ENCODE data around the gene LCE2A. TPM values are rescaled to one million over a fixed set of nuclear protein-coding genes. Genes with fewer than 3 reads are reported as not detected.
"Not testable (repeated sequence)": the region's sequence is repeated elsewhere in the genome, so short reads cannot be mapped to it uniquely, and the experiment has no call there.

The LCE2A gene
- total RNA-seq, 3 donors from 2014 or later: not detected

DNA sequence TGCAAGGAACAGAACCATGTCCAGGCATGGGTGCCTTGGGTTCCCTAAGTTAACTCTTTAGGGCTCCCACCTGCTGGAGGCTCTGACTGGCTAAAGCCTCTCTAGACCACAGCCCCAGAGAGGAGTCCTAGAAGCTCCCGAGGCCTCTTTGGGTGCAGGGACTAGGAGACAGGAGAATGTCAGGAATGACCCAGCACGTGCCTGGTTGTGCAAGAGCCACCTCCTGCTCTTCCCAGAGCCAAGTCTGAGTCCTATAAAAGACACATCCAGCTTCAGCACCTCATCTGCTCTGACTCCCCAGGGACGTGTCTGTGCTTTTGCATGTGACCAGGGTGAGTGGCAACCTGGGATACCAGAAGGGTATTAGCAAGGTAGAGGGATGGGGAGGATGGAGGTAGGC lies 35.0 kb upstream of the LCE2A start, which contains the start of gene LCE2D:
TSS of gene LCE2D (plus strand) at position 283 of the 400 bp plus-strand sequence. CDS start 726 bp downstream, outside the sequence.
- no peak for ATAC-seq
- intact Hi-C loops (cut with DNase I, micrococcal nuclease): no loop called here
- Histone ChIP-seq H3K4me3 (no peak within 1 kb of the TSS), H3K4me1 (ENCODE audit: low read depth) (no peaks in the 10 kb centered on the region), H3K36me3 (ENCODE audit: low read depth) (no peaks in the 10 kb centered on the region), H3K9me3 (no peaks in the 10 kb centered on the region)
- TF ChIP-seq, protein P1, sequence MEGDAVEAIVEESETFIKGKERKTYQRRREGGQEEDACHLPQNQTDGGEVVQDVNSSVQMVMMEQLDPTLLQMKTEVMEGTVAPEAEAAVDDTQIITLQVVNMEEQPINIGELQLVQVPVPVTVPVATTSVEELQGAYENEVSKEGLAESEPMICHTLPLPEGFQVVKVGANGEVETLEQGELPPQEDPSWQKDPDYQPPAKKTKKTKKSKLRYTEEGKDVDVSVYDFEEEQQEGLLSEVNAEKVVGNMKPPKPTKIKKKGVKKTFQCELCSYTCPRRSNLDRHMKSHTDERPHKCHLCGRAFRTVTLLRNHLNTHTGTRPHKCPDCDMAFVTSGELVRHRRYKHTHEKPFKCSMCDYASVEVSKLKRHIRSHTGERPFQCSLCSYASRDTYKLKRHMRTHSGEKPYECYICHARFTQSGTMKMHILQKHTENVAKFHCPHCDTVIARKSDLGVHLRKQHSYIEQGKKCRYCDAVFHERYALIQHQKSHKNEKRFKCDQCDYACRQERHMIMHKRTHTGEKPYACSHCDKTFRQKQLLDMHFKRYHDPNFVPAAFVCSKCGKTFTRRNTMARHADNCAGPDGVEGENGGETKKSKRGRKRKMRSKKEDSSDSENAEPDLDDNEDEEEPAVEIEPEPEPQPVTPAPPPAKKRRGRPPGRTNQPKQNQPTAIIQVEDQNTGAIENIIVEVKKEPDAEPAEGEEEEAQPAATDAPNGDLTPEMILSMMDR (IDR thresholded peaks at IDR 0.05): no peak
- no peak for DNase-seq

DNA sequence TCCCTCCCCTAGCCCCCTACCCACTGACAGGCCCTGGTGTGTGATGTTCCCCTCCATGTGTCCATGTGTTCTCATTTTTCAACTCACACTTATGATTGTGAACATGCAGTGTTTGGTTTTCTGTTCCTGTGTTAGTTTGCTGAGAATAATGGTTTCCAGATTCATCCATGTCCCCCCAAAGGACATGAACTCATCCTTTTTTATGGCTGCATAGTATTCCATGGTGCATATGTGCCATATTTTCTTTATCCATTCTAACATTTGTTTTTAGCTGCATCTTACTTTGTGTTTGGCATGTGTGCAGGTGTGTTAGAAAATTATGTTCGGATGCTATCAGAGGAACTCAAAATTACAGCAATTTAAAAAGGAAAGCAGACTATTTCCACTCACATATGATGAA lies 32.0 kb upstream of the LCE2A start:
- intact Hi-C loops (cut with DNase I, micrococcal nuclease); ATAC-seq; H3K36me3 ChIP-seq (ENCODE audit: low read depth); H3K4me1 ChIP-seq (ENCODE audit: low read depth); H3K9me3 ChIP-seq; H3K4me3 ChIP-seq; DNase-seq: not testable (repeated sequence)

DNA sequence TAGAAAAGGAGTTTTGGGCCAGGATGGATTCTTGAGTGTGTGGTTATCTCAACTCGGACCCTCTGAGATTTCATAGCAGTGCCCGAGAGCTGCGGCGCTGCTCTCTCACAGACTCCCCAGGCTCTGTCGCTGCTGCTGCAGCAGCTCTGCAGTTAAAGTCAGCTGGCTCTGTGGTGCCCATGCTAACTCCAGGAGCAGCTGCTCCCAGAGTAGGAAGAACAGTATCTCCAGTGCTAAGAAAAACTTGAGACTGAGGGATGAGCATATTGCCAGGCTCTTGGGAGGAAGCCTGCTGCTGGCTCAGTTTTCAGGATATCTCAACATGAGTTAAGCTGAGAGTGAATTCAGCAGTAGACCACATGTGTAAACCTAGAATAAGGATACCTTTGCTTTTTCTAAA lies 30.5 kb upstream of the LCE2A start:
- Histone ChIP-seq H3K36me3 (ENCODE audit: low read depth) (no peaks in the 10 kb centered on the region), H3K9me3 (no peaks in the 10 kb centered on the region), H3K4me1 (ENCODE audit: low read depth) (no peaks in the 10 kb centered on the region), H3K4me3 (no peak overlapping the region)
- ATAC-seq (no peak), DNase-seq (no peak)
- intact Hi-C loops (cut with DNase I, micrococcal nuclease): no loop called here
- TF ChIP-seq, protein P1 (IDR thresholded peaks at IDR 0.05): no peak

DNA sequence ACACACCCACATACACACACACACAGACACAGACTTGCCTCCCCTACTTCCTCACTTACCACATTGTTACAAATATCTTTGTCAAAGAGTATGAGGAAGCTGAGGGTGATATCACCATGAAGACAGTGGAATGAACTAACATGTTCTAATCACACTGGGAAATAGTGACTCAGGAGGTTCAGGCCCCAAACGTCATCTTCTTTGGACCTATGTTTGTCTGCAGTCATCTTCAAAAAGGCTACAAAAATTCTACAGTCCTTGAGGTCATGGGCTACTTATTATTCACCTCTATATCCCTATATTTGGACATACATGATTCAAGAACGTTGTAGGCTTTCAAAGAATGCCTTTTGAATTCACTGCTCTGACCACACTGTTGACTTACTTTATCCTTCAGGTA lies 25.1 kb upstream of the LCE2A start:
- intact Hi-C loops (cut with DNase I, micrococcal nuclease): no loop called here
- H3K36me3 ChIP-seq (ENCODE audit: low read depth): no peaks in the 10 kb centered on the region
- no peak overlapping the region for H3K4me3 ChIP-seq
- H3K9me3 ChIP-seq: no peaks in the 10 kb centered on the region
- ATAC-seq (no peak), DNase-seq (no peak)
- no peaks in the 10 kb centered on the region for H3K4me1 ChIP-seq (ENCODE audit: low read depth)
- TF ChIP-seq, protein P1 (IDR thresholded peaks at IDR 0.05): no peak

DNA sequence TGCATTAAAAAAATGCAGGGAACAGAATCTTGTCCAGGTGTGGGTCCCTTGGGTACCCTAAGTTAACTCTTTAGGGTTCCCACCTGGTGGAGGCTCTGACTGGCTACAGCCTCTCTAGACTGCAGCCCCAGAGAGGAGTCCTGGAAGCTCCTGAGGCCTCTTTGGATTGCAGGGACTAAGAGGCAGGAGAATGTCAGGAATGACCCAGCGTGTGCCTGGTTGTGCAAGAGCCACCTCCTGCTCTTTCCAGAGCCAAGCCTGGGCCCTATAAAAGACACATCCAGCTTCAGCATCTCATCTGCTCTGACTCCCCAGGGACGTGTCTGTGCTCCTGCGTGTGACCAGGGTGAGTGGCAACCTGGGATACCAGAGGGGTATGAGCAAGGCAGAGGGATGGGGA lies 23.2 kb upstream of the LCE2A start, which contains the start of gene LCE2C:
TSS of gene LCE2C (plus strand) at position 297 of the 400 bp plus-strand sequence. CDS start 737 bp downstream, outside the sequence.
- DNase-seq; H3K36me3 ChIP-seq (ENCODE audit: low read depth); ATAC-seq; H3K9me3 ChIP-seq; H3K4me1 ChIP-seq (ENCODE audit: low read depth); H3K4me3 ChIP-seq; intact Hi-C loops (cut with DNase I, micrococcal nuclease): not testable (repeated sequence)

DNA sequence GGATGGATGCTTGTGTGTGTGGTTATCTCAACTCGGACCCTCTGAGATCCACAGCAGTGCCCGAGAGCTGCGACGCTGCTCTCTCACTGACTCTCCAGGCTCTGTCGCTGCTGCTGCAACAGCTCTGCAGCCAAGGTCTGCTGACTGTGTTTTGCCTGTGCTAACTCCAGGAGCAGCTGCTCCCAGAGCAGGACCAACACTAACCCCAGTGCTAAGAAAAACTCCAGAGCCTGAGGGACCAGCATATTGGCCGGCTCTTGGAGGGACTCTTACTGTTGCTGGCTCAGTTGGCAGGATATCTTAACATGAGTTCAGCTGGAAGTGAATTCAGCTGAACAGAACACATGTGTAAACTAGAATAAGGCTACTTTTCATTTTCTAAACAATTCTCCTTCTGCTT lies 18.7 kb upstream of the LCE2A start:
- TF ChIP-seq, protein P1 (IDR thresholded peaks at IDR 0.05): no peak
- H3K36me3 ChIP-seq (ENCODE audit: low read depth): no peaks in the 10 kb centered on the region
- intact Hi-C loops (cut with DNase I, micrococcal nuclease): no loop called here
- peak in 1 of 3 donors; percentile 2 for DNase-seq
- H3K4me3 ChIP-seq: no peak overlapping the region
- H3K9me3 ChIP-seq: no peaks in the 10 kb centered on the region
- ATAC-seq: no peak
- no peaks in the 10 kb centered on the region for H3K4me1 ChIP-seq (ENCODE audit: low read depth)

DNA sequence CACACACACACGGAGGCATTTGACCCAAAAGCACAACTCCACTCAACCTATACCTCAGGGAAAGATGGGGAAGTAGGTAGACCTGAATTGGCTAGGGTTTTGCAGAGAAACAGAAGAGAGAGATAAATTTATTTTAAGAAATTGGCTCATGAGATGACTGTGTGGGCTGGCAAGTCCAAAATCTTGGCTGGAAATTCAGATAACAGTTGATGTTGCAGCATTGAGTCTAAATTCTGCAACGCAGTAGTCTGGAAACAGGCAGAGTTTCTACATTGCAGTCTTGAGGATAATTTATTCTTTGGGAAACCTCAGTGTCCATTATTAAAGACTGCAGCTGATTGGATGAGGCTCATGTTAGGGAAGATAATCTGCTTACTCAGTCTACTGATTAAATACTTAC lies 16.5 kb upstream of the LCE2A start:
- ATAC-seq: no peak
- no peak for DNase-seq
- intact Hi-C loops (cut with DNase I, micrococcal nuclease): no loop called here
- no peaks in the 10 kb centered on the region for H3K36me3 ChIP-seq (ENCODE audit: low read depth)
- H3K4me3 ChIP-seq: no peak overlapping the region
- TF ChIP-seq, protein P1 (IDR thresholded peaks at IDR 0.05): no peak
- H3K9me3 ChIP-seq: no peaks in the 10 kb centered on the region
- no peaks in the 10 kb centered on the region for H3K4me1 ChIP-seq (ENCODE audit: low read depth)
